HuH-7 (cell line): ENCODE measurements around the gene RPS16.
A peak's percentile ranks its signal among the peaks of the same experiment; 100 is the strongest.

Source experiments
- DNase-seq: peaks from one replicate; pipeline ENCODE4 v3.0.0; 2011; ENCODE audit warnings: low spot score

The RPS16 gene

GRCh38 chr19:39422020-39422419 is 13.7 kb downstream of the RPS16 start:
- no peak for DNase-seq

- no peak for DNase-seq
These were observed 15.0 kb downstream of the RPS16 start for GRCh38 chr19:39420769-39421168.

- no peak for DNase-seq
These were observed 16.7 kb downstream of the RPS16 start for GRCh38 chr19:39419003-39419402.

- DNase-seq = no peak
These were observed 18.1 kb downstream of the RPS16 start for GRCh38 chr19:39417463-39418181.

- DNase-seq = no peak
These were observed 19.3 kb downstream of the RPS16 start for GRCh38 chr19:39416152-39417120.

- no peak for DNase-seq
These were observed 20.4 kb downstream of the RPS16 start for GRCh38 chr19:39415111-39416046.

- peak; percentile 83 for DNase-seq
These were observed 21.7 kb downstream of the RPS16 start for GRCh38 chr19:39413911-39414608.

- peak; percentile 81 for DNase-seq
These were observed 22.4 kb downstream of the RPS16 start for GRCh38 chr19:39413272-39413910.

GRCh38 chr19:39412867-39413271 is 22.9 kb downstream of the RPS16 start:
- DNase-seq = no peak

- peak; percentile 98 for DNase-seq
These were observed 23.5 kb downstream of the RPS16 start, which contains the start of gene PLEKHG2 for GRCh38 chr19:39412100-39412866. PLEKHG2 (plus strand) TSS chr19:39412669; CDS start chr19:39414087, 1,418 bp downstream.

GRCh38 chr19:39411832-39412099 is 24.0 kb downstream of the RPS16 start:
- DNase-seq = peak; percentile 92

- peak; percentile 84 for DNase-seq
These were observed 24.5 kb downstream of the RPS16 start for GRCh38 chr19:39411081-39411831.

GRCh38 chr19:39410831-39411080 is 25.0 kb downstream of the RPS16 start:
- DNase-seq = no peak

GRCh38 chr19:39410017-39410830 is 25.5 kb downstream of the RPS16 start:
- no peak for DNase-seq

GRCh38 chr19:39409208-39410016 is 26.3 kb downstream of the RPS16 start:
- peak; percentile 90 for DNase-seq

GRCh38 chr19:39408392-39409207 is 27.1 kb downstream of the RPS16 start:
- no peak for DNase-seq
